SH-SY5Y (cell line): ENCODE data around the gene UGT1A3.

Source experiments
- GATA2 ChIP-seq: IDR thresholded peaks from 2 replicates; pipeline ENCODE4 v1.6.1; 2011; ENCODE audit warnings: mild to moderate bottlenecking, low read depth, low read length
- GATA3 ChIP-seq: IDR thresholded peaks from 2 replicates; pipeline ENCODE4 v1.6.1; 2011; ENCODE audit warnings: low read depth, mild to moderate bottlenecking, low read length, moderate library complexity

- TF ChIP-seq GATA2 (no peak), GATA3 (no peak)
These were observed 35.9 kb downstream of the UGT1A3 start for GRCh38 chr2:233764761-233765160.
